HTR-8/SVneo (cell line): Measurements from ENCODE around the gene RFXANK.
A peak's percentile ranks its signal among the peaks of the same experiment; 100 is the strongest.

ENCODE experiments used
- DNase-seq: peaks from one replicate; pipeline ENCODE4 v3.0.0; 2011; ENCODE audit warnings: low spot score, mixed read lengths; ENCODE audit not compliant: insufficient read length
- FAIRE-seq: peaks from 2 replicates; lab custom pipeline; 2011; peaks lifted over from hg19 to GRCh38; lab: Jason Lieb, UNC

Gene RFXANK

DNA sequence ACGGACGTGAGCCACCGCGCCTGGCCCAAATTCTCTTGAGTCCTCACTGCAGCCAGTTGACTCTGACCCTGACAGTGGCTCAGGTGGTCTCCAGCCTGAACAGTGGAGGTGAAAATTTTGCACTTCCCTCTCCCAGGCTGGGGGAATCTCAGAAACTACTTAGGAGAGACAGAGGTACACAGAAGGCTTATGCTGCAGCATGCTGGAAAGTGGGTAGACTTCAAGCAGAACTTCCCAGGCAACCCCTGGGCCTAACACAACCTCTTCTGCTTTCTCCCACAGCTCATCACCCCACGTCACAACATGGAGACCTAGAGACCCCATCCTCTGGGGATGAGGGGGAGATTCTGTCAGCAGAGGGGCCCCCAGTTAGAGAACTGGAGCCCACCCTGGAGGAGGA lies 34.1 kb downstream of the RFXANK start:
- no peak for DNase-seq
- FAIRE-seq = no peak

- DNase-seq (no peak), FAIRE-seq (no peak)
Measured at GRCh38 chr19:19226663-19227062, 34.6 kb downstream of the RFXANK start.

GRCh38 chr19:19227217-19227616 lies 35.2 kb downstream of the RFXANK start:
- no peak for FAIRE-seq

GRCh38 chr19:19229701-19230100 lies 37.6 kb downstream of the RFXANK start:
- FAIRE-seq = no peak

More at GRCh38 chr19:19227217-19227616, 35.2 kb downstream of the RFXANK start:
- no peak for DNase-seq

GRCh38 chr19:19230999-19231398 lies 38.9 kb downstream of the RFXANK start:
- no peak for DNase-seq
- FAIRE-seq = no peak

More at GRCh38 chr19:19229701-19230100, 37.6 kb downstream of the RFXANK start:
- no peak for DNase-seq

- DNase-seq (no peak), FAIRE-seq (no peak)
Measured at GRCh38 chr19:19232261-19232721, 40.2 kb downstream of the RFXANK start.

GRCh38 chr19:19234220-19234816 lies 42.3 kb downstream of the RFXANK start:
- DNase-seq (no peak), FAIRE-seq (no peak)

- no peak for FAIRE-seq
- DNase-seq = no peak
Measured at GRCh38 chr19:19236173-19236572, 44.1 kb downstream of the RFXANK start.

- no peak for FAIRE-seq
- DNase-seq = no peak
Measured at GRCh38 chr19:19238126-19238894, 46.3 kb downstream of the RFXANK start.

DNA sequence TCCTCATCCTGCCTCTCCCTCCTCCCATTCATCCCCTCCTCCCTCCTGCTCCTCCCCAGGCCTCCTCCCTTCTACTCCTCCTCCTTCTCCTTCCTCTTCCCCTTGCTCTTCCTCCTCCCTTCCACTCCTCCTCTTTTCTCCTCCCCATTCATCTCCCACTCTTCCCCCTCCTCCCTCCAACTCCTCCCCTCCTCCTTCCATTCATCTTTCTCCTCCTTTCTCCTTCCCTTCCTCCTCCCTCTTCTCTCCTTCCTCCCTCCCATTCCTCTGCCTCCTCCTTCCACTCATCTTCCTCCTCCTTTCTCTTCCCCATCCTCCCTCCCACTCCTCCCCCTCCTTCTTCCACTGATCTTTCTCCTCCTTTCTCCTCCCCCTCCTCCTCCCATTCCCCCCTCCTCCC lies 47.6 kb downstream of the RFXANK start:
- DNase-seq (no peak), FAIRE-seq (no peak)

DNA sequence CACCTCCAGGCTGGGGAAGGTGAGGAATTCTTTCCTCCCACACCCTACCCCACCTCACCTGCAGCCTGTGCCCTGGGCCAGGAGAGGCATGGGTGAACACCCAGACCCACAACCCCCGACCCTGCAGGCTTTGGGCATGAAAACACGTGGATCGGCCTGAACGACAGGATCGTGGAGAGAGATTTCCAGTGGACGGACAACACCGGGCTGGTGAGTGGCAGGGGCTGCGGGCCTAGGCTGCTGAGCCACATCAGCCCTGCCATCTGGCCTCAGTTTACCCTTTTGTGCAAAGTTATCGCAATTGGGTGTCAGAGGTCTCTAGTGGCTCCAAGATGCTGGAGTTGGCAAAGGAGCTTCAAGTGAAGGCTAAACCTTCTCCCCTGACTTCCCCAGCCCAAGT lies 48.4 kb downstream of the RFXANK start:
- FAIRE-seq = no peak
- DNase-seq = no peak

GRCh38 chr19:19250196-19250801 lies 58.2 kb downstream of the RFXANK start:
- no peak for DNase-seq
- FAIRE-seq = peak; percentile 28
